Fibroblast of lung (primary cell): ENCODE measurements around the gene CPE.
"Not testable (repeated sequence)": the region's sequence is repeated elsewhere in the genome, so short reads cannot be mapped to it uniquely, and the experiment has no call there.

Source experiments
- EZH2 ChIP-seq: IDR thresholded peaks from 2 replicates; pipeline ENCODE4 v1.5.1; 2012; ENCODE audit warnings: low read length, control low read depth, mild to moderate bottlenecking; ENCODE audit errors: missing control alignments
- TF ChIP-seq, protein P1 (sequence below), 2 donors: IDR thresholded peaks in 1 of 2; conservative IDR thresholded peaks in 1 of 2; 1 replicate in 1 of 2; 2 replicates in 1 of 2; pipeline ENCODE4 v1.5.1; 2011 to 2012; ENCODE audit warnings: low read length in 2 of 2, control low read depth in 1 of 2, inconsistent platforms in 1 of 2, low read depth in 1 of 2, mild to moderate bottlenecking in 1 of 2

DNA sequence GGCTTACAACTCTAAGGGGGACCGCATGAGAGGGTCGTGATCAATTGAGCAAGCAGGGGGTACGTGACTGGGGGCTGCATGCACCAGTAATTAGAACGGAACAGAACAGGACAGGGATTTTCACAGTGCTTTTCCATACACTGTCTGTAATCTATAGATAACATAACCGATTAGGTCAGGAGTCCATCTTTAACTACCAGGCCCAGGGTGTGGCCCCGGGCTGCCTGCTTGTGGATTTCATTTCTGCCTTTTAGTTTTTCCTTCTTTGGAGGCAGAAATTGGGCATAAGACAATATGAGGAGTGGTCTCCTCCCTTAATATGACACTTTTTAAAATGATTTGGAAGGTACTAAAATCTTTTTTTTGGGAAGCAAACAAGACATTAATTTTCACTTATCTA, 113.8 kb downstream of the CPE start:
- TF ChIP-seq, protein P1, sequence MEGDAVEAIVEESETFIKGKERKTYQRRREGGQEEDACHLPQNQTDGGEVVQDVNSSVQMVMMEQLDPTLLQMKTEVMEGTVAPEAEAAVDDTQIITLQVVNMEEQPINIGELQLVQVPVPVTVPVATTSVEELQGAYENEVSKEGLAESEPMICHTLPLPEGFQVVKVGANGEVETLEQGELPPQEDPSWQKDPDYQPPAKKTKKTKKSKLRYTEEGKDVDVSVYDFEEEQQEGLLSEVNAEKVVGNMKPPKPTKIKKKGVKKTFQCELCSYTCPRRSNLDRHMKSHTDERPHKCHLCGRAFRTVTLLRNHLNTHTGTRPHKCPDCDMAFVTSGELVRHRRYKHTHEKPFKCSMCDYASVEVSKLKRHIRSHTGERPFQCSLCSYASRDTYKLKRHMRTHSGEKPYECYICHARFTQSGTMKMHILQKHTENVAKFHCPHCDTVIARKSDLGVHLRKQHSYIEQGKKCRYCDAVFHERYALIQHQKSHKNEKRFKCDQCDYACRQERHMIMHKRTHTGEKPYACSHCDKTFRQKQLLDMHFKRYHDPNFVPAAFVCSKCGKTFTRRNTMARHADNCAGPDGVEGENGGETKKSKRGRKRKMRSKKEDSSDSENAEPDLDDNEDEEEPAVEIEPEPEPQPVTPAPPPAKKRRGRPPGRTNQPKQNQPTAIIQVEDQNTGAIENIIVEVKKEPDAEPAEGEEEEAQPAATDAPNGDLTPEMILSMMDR (conservative IDR thresholded peaks at IDR 0.05 in 1 of 2, IDR thresholded peaks at IDR 0.05 in 1 of 2; ENCODE audit: low read depth in 1 of 2, low read length in 2 of 2), result not testable (repeated sequence)
- TF ChIP-seq EZH2, result not testable (repeated sequence)
